ENCODE measurements around the gene HOXD11.

HOXD11 gene

DNA sequence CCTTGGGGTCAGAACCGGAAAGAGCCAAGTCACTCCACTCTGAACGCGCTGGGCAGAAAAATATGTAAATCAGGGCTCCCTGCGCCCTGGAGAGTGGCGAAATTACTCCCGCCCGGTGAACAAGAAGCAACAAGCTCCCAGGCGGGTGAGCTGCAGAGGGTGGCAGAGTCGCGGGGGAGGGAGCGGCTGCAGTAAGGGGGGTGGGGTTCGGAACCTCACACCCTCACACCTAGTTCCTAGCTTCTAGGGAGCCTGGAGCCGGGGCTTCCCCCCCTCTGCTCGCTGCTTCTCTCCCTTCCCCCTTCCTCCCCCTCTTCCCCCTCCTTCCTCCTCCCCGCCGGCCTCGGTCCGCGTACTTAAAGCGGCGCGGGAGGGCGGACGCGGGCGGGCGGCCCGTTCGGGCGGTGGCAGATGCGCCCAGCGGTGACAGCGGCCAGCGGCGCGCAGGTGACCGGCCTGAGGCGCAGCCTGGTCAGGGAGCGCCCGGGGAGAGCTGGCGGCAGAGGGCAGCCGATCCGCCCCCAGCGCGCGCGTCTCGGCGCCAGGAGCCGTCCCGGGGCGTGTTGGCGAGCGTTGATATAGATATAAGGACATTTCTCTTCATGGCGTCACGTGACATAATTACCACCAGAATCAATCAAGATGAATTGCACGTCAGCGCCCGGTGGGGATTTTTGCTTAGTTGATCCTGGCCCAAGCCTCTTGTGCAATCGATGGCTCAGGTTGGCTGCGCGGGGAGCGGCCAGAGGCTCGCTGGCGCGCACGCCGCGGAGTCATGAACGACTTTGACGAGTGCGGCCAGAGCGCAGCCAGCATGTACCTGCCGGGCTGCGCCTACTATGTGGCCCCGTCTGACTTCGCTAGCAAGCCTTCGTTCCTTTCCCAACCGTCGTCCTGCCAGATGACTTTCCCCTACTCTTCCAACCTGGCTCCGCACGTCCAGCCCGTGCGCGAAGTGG is at the start of gene HOXD11:
TSS of gene HOXD11 (plus strand) at position 700 of the 959 bp plus-strand sequence. CDS start at position 776, 76 bp downstream.
- DNase-seq (ENCODE audit: low spot score): no peak

- no peak for DNase-seq (ENCODE audit: low spot score)
These were observed 43.1 kb upstream of the HOXD11 start for GRCh38 chr2:176063958-176064357.

- DNase-seq (ENCODE audit: low spot score): no peak
These were observed 40.2 kb upstream of the HOXD11 start for GRCh38 chr2:176066645-176067588.

DNA sequence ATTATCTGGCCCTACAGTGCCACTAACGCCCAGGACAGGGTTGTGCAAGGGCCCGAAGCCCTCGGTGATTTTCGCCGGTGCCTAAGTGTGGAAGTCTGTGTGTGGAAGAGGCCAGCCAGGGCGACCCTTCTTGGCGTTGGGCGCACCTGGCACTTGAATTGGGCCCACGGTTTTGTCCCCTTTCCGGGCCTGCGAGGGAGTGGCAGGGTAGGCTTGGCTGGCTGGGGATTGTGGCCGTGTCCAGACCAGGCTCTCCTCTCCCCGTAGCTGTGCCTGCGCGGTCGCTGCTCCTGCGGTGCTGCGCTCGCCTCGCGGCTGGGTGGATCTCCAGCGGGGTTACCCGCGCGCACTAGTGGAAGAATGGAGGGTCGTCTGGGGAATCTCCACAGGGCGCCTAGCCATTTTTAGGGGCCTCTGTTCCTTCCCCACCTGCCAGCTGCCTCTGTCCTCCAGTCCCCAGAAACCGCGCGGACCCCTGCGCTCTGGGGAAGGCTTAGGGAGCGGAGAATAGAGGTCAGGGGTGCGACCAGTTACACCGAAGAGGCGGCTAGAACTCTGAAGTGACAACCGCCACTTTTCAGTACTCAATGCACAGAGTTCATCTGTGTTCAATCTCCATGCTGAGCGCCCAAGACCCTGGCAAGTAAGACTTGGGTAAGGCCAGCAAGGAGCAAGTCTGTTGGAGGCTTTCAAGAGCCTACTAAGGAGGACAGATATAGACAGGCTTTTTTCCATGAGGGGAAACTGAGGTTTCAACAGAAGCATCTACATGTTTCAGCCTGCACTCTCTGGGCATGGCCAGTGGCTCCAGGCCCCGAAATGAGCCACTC is 39.3 kb upstream of the HOXD11 start:
- DNase-seq (ENCODE audit: low spot score): no peak

DNA sequence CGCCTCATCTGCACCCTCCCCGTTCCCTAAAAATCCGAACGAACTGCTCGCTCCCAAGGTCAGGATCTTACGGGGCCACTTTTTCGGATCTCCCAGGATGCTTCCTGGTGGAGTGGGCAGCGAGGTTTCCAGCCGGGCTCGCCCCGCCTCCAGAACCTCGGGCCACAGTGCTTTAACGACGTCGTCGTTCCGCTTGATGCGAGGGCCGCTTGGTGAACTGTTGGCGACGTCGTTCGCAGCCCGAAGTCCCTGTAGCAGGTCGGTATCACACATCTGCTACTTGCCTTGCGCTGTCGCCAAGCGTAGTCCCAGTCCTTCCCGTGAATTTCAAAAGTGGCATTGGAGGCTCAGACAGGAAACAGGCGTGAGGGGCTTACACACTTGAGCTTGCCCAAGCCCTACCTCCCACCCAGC is 38.7 kb upstream of the HOXD11 start:
- DNase-seq (ENCODE audit: low spot score): no peak

- no peak for DNase-seq (ENCODE audit: low spot score)
These were observed 35.5 kb upstream of the HOXD11 start for GRCh38 chr2:176071330-176072291.

GRCh38 chr2:176072292-176072669 is 34.8 kb upstream of the HOXD11 start:
- DNase-seq (ENCODE audit: low spot score): no peak

GRCh38 chr2:176072951-176073904 is 33.9 kb upstream of the HOXD11 start:
- no peak for DNase-seq (ENCODE audit: low spot score)

- no peak for DNase-seq (ENCODE audit: low spot score)
These were observed 32.1 kb upstream of the HOXD11 start for GRCh38 chr2:176074919-176075425.

GRCh38 chr2:176075481-176075880 is 31.6 kb upstream of the HOXD11 start:
- DNase-seq (ENCODE audit: low spot score): no peak

- no peak for DNase-seq (ENCODE audit: low spot score)
These were observed 31.0 kb upstream of the HOXD11 start for GRCh38 chr2:176076063-176076462.

- DNase-seq (ENCODE audit: low spot score): no peak
These were observed 30.3 kb upstream of the HOXD11 start for GRCh38 chr2:176076796-176077195.

- no peak for DNase-seq (ENCODE audit: low spot score)
These were observed 28.4 kb upstream of the HOXD11 start for GRCh38 chr2:176078541-176079284.

DNA sequence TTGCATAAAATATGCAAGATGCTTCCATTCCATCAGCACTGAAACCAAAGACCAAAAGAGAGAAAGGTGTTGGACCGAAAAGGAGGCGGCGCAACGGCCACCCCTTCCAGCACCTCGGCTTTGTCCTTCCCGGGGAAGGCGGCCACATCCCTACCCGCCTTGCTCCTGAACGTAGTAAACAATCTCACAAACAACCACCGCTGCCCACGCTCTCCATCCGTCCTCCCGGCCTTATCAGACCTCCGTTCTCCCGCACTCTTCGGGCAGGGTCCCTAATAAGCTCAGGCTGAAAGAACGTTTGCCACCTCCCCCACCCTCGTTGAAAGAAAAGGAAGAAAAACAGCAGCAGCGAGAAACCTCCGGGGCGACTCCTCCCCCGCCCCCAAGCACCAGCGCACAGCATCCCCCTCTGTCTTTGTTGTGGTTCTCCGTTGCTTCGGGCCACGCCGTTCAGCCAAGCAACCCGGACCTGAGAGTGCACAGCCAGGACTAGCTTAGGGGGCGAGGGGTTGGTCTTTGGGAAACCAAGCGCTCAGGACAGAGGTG is 27.7 kb upstream of the HOXD11 start:
- DNase-seq (ENCODE audit: low spot score): no peak

- peak; percentile 57 for DNase-seq (ENCODE audit: low spot score)
These were observed 27.1 kb upstream of the HOXD11 start for GRCh38 chr2:176079831-176080539.

- DNase-seq (ENCODE audit: low spot score): no peak
These were observed 26.3 kb upstream of the HOXD11 start for GRCh38 chr2:176080540-176081375.

Data from hematopoietic multipotent progenitor cell treated with erythropoietin and hydrocortisone succinate and interleukin-3 and kit ligand, for 17 days (in vitro differentiated cells).